HepG2 (cell line): Measurements from ENCODE around the gene C2. TPM values are rescaled to one million over a fixed set of nuclear protein-coding genes. Genes with fewer than 3 reads are reported as not detected.

Source experiments
- E2F1 ChIP-seq: sonication (generic); formaldehyde crosslinking; IDR thresholded peaks from 2 replicates; pipeline ENCODE4 v1.5.0; 2020; ENCODE audit warnings: missing genetic modification reagents
- ELK4 ChIP-seq: sonication (generic); formaldehyde crosslinking; IDR thresholded peaks from 2 replicates; pipeline ENCODE4 v1.9.0; 2021; ENCODE audit warnings: missing genetic modification reagents, borderline replicate concordance
- HES4 ChIP-seq: sonication (generic); formaldehyde crosslinking; IDR thresholded peaks from 2 replicates; pipeline ENCODE4 v1.9.0; 2021; ENCODE audit warnings: mild to moderate bottlenecking, missing genetic modification reagents, borderline replicate concordance
- HIVEP1 ChIP-seq: sonication (generic); formaldehyde crosslinking; IDR thresholded peaks from 2 replicates; pipeline ENCODE4 v1.4.0; 2020; ENCODE audit warnings: mild to moderate bottlenecking, missing genetic modification reagents
- SSRP1 ChIP-seq: IDR thresholded peaks from 2 replicates; pipeline ENCODE4 v1.6.1; 2016; ENCODE audit warnings: control low read depth
- SYNCRIP ChIP-seq: fragments of 200-400 bp; formaldehyde crosslinking; IDR thresholded peaks from 2 replicates; pipeline ENCODE4 v1.6.1; 2018; ENCODE audit warnings: mild to moderate bottlenecking, low read depth, low read length; ENCODE audit not compliant: insufficient read depth
- TAF1 ChIP-seq: sonication (generic); formaldehyde crosslinking; IDR thresholded peaks from 2 replicates; pipeline ENCODE4 v1.4.0; 2020; ENCODE audit warnings: missing genetic modification reagents
- ZBTB3 ChIP-seq: sonication (generic); formaldehyde crosslinking; IDR thresholded peaks from 2 replicates; pipeline ENCODE4 v1.4.0; 2020; ENCODE audit warnings: low read depth, mild to moderate bottlenecking, moderate library complexity, missing genetic modification reagents, borderline replicate concordance
- ZNF790 ChIP-seq: sonication (generic); formaldehyde crosslinking; IDR thresholded peaks from 2 replicates; pipeline ENCODE4 v1.8.0; 2022; ENCODE audit warnings: missing genetic modification reagents, mild to moderate bottlenecking, borderline replicate concordance
- ZNF792 ChIP-seq: IDR thresholded peaks from 2 replicates; pipeline ENCODE4 v1.6.1; 2016
- ZSCAN29 ChIP-seq: sonication (generic); formaldehyde crosslinking; conservative IDR thresholded peaks from 2 replicates; pipeline ENCODE4 v1.4.0; 2020; ENCODE audit warnings: mild to moderate bottlenecking, missing genetic modification reagents
- polyA plus RNA-seq, 8 experiments: library from polyadenylated mRNA; depleted of rRNA in 3 of 8; stranded (reverse) in 7 of 8; unstranded in 1 of 8; fragments of >200 nt; fragmentation: Illumina TruSeq in 4 of 8; extraction: Trizol in 4 of 8; gene quantifications; 2 replicates each; pipeline versions ENCODE4 v1.2.1 to v1.2.3, GENCODE V29; 2011 to 2016; ENCODE audit warnings: low read depth in 4 of 8, missing spikeins in 1 of 8, mixed read lengths in 1 of 8; ENCODE audit not compliant: insufficient read depth in 1 of 8
- total RNA-seq, 5 experiments: library from RNA; depleted of rRNA; stranded (reverse); fragments of >200 nt; fragmentation: Illumina TruSeq; extraction: Trizol; gene quantifications; 2 replicates each; pipeline ENCODE4 v1.2.3, GENCODE V29; 2016; ENCODE audit warnings: low read depth in 1 of 5
- TF ChIP-seq, protein P1 (sequence below): IDR thresholded peaks from 2 replicates; pipeline ENCODE4 v1.4.0; 2020; ENCODE audit warnings: mild to moderate bottlenecking, missing genetic modification reagents
- TF ChIP-seq, protein P2 (sequence below): sonication (generic); formaldehyde crosslinking; IDR thresholded peaks from 2 replicates; pipeline ENCODE4 v1.4.0; 2020; ENCODE audit warnings: low read depth, missing genetic modification reagents
- TF ChIP-seq, protein P3 (sequence below): sonication (generic); formaldehyde crosslinking; IDR thresholded peaks from 2 replicates; pipeline ENCODE4 v1.4.0; 2020; ENCODE audit warnings: mild to moderate bottlenecking, low read depth, missing genetic modification reagents
- TF ChIP-seq, protein P4 (sequence below): sonication (generic); formaldehyde crosslinking; IDR thresholded peaks from 2 replicates; pipeline ENCODE4 v1.4.0; 2020; ENCODE audit warnings: mild to moderate bottlenecking, missing genetic modification reagents

Gene C2
- total and polyA plus RNA-seq, 2 of the 13 experiments (the other 11 are each of a cell fraction or from before 2014, with no cell fraction given): 165 to 307 TPM

- TF ChIP-seq ZBTB3 (CRISPR knock-in tag) (no peak; the same call in 1 of the 2 replicates), SYNCRIP (no peak), SSRP1 (CRISPR knock-in tag) (peak; percentile 96; the same call in 1 of the 2 replicates), ELK4 (CRISPR knock-in tag) (no peak), ZNF790 (CRISPR knock-in tag) (no peak), HIVEP1 (CRISPR knock-in tag) (no peak), ZNF792 (CRISPR knock-in tag) (no peak), ZSCAN29 (CRISPR knock-in tag) (no peak), HES4 (CRISPR knock-in tag) (no peak), E2F1 (CRISPR knock-in tag) (no peak), TAF1 (CRISPR knock-in tag) (no peak)
- TF ChIP-seq, protein P1, sequence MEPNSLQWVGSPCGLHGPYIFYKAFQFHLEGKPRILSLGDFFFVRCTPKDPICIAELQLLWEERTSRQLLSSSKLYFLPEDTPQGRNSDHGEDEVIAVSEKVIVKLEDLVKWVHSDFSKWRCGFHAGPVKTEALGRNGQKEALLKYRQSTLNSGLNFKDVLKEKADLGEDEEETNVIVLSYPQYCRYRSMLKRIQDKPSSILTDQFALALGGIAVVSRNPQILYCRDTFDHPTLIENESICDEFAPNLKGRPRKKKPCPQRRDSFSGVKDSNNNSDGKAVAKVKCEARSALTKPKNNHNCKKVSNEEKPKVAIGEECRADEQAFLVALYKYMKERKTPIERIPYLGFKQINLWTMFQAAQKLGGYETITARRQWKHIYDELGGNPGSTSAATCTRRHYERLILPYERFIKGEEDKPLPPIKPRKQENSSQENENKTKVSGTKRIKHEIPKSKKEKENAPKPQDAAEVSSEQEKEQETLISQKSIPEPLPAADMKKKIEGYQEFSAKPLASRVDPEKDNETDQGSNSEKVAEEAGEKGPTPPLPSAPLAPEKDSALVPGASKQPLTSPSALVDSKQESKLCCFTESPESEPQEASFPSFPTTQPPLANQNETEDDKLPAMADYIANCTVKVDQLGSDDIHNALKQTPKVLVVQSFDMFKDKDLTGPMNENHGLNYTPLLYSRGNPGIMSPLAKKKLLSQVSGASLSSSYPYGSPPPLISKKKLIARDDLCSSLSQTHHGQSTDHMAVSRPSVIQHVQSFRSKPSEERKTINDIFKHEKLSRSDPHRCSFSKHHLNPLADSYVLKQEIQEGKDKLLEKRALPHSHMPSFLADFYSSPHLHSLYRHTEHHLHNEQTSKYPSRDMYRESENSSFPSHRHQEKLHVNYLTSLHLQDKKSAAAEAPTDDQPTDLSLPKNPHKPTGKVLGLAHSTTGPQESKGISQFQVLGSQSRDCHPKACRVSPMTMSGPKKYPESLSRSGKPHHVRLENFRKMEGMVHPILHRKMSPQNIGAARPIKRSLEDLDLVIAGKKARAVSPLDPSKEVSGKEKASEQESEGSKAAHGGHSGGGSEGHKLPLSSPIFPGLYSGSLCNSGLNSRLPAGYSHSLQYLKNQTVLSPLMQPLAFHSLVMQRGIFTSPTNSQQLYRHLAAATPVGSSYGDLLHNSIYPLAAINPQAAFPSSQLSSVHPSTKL (CRISPR knock-in tag): no peak
- TF ChIP-seq, protein P2, sequence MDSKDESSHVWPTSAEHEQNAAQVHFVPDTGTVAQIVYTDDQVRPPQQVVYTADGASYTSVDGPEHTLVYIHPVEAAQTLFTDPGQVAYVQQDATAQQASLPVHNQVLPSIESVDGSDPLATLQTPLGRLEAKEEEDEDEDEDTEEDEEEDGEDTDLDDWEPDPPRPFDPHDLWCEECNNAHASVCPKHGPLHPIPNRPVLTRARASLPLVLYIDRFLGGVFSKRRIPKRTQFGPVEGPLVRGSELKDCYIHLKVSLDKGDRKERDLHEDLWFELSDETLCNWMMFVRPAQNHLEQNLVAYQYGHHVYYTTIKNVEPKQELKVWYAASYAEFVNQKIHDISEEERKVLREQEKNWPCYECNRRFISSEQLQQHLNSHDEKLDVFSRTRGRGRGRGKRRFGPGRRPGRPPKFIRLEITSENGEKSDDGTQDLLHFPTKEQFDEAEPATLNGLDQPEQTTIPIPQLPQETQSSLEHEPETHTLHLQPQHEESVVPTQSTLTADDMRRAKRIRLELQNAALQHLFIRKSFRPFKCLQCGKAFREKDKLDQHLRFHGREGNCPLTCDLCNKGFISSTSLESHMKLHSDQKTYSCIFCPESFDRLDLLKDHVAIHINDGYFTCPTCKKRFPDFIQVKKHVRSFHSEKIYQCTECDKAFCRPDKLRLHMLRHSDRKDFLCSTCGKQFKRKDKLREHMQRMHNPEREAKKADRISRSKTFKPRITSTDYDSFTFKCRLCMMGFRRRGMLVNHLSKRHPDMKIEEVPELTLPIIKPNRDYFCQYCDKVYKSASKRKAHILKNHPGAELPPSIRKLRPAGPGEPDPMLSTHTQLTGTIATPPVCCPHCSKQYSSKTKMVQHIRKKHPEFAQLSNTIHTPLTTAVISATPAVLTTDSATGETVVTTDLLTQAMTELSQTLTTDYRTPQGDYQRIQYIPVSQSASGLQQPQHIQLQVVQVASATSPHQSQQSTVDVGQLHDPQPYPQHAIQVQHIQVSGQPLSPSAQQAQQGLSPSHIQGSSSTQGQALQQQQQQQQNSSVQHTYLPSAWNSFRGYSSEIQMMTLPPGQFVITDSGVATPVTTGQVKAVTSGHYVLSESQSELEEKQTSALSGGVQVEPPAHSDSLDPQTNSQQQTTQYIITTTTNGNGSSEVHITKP (CRISPR knock-in tag): no peak
- TF ChIP-seq, protein P3, sequence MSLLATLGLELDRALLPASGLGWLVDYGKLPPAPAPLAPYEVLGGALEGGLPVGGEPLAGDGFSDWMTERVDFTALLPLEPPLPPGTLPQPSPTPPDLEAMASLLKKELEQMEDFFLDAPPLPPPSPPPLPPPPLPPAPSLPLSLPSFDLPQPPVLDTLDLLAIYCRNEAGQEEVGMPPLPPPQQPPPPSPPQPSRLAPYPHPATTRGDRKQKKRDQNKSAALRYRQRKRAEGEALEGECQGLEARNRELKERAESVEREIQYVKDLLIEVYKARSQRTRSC (CRISPR knock-in tag): no peak
- TF ChIP-seq, protein P4, sequence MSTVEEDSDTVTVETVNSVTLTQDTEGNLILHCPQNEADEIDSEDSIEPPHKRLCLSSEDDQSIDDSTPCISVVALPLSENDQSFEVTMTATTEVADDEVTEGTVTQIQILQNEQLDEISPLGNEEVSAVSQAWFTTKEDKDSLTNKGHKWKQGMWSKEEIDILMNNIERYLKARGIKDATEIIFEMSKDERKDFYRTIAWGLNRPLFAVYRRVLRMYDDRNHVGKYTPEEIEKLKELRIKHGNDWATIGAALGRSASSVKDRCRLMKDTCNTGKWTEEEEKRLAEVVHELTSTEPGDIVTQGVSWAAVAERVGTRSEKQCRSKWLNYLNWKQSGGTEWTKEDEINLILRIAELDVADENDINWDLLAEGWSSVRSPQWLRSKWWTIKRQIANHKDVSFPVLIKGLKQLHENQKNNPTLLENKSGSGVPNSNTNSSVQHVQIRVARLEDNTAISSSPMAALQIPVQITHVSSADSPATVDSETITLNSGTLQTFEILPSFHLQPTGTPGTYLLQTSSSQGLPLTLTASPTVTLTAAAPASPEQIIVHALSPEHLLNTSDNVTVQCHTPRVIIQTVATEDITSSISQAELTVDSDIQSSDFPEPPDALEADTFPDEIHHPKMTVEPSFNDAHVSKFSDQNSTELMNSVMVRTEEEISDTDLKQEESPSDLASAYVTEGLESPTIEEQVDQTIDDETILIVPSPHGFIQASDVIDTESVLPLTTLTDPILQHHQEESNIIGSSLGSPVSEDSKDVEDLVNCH: 0 out of 2 replicates have a peak, but pooled peaks have one; percentile 9
Observed at GRCh38 chr6:31971279-31971992, 43.9 kb downstream of the C2 start (continued).
